DOHH2 (cell line): ENCODE data around the gene BCL11B.

Experiments used
- CTCF ChIP-seq: fragments of 200-600 bp; sonication (generic); IDR thresholded peaks from one replicate; pipeline ENCODE4 v1.5.1; 2014; ENCODE audit warnings: antibody characterized with exemption, mild to moderate bottlenecking, low read depth, low read length; ENCODE audit not compliant: poor library complexity, severe bottlenecking
- EZH2phosphoT487 ChIP-seq: fragments of 200-600 bp; sonication (generic); IDR thresholded peaks from 2 replicates; pipeline ENCODE4 v1.6.1; 2017; ENCODE audit warnings: borderline replicate concordance, mild to moderate bottlenecking, antibody characterized with exemption, low read length, moderate library complexity, mixed read lengths

- TF ChIP-seq CTCF (no peak), EZH2phosphoT487 (no peak)
Measured at GRCh38 chr14:99190696-99191394, 81.2 kb downstream of the BCL11B start.
